Lung (tissue), 12 donors: ENCODE results near the gene DLGAP4. TPM values are rescaled to one million over a fixed set of nuclear protein-coding genes. Genes with fewer than 3 reads are reported as not detected.

Source experiments
- ATAC-seq: fragments of 200-7000 bp; cut with Tn5 transposase; one replicate; pipeline ENCODE4 v1.9.1; 2020; ENCODE audit warnings: moderate number of reproducible peaks; ENCODE audit not compliant: insufficient read depth, low FRiP score
- DNase-seq, 3 donors: peaks; one replicate each; pipeline ENCODE4 v3.0.0-alpha.2; 2013 to 2017
- H3K27ac ChIP-seq, 2 donors: one replicate each; pipeline ENCODE4 v1.5.1; 2013; ENCODE audit warnings: mild to moderate bottlenecking in 2 of 2, moderate library complexity in 2 of 2, control low read depth in 1 of 2, inconsistent platforms in 1 of 2, low read depth in 1 of 2, low read length in 1 of 2
- H3K27me3 ChIP-seq, 3 donors: one replicate each; pipeline ENCODE4 v1.5.1; 2013; ENCODE audit warnings: low read length in 2 of 3; ENCODE audit not compliant: control insufficient read depth in 3 of 3, insufficient read depth in 3 of 3
- H3K36me3 ChIP-seq, 4 donors: one replicate each; pipeline ENCODE4 v1.5.1; 2013; ENCODE audit warnings: low read length in 4 of 4, mild to moderate bottlenecking in 1 of 4, moderate library complexity in 1 of 4; ENCODE audit not compliant: control insufficient read depth in 4 of 4, insufficient read depth in 4 of 4
- H3K4me1 ChIP-seq, 5 donors: one replicate each; pipeline ENCODE4 v1.5.1; 2013; ENCODE audit warnings: low read length in 5 of 5, mild to moderate bottlenecking in 2 of 5, moderate library complexity in 1 of 5; ENCODE audit not compliant: control insufficient read depth in 5 of 5, insufficient read depth in 5 of 5
- H3K4me3 ChIP-seq: one replicate; pipeline ENCODE4 v1.5.1; 2013; ENCODE audit warnings: mild to moderate bottlenecking, control low read depth, moderate library complexity
- H3K9ac ChIP-seq, 2 donors: one replicate each; pipeline ENCODE4 v1.5.1; 2013; ENCODE audit warnings: low read length in 2 of 2, control low read depth in 1 of 2; ENCODE audit not compliant: insufficient read depth in 1 of 2
- H3K9me3 ChIP-seq, 4 donors: one replicate each; pipeline ENCODE4 v1.5.1; 2013; ENCODE audit warnings: low read length in 3 of 4, mild to moderate bottlenecking in 1 of 4, moderate library complexity in 1 of 4; ENCODE audit not compliant: control insufficient read depth in 4 of 4, insufficient read depth in 3 of 4
- CTCF ChIP-seq: IDR thresholded peaks from 2 replicates; pipeline ENCODE4 v1.5.1; 2012; ENCODE audit warnings: mild to moderate bottlenecking; ENCODE audit errors: control extremely low read depth, extremely low read depth
- WGBS, 2 donors: extraction: QIAGEN DNeasy Blood & Tissue Kit; methylation state at CpG; one replicate each; pipeline ENCODE4 v1.1.7; 2013; 5-methylcytosine and 5-hydroxymethylcytosine counted together
- polyA plus RNA-seq, 2 donors: library from polyadenylated mRNA; stranded (reverse); fragments of 200-250 nt; gene quantifications; one replicate each; pipeline ENCODE4 v1.2.1, GENCODE V29; 2013
- total RNA-seq, 2 donors: library from RNA; depleted of rRNA in 1 of 2; stranded (reverse); fragments of >200 nt in 1 of 2; gene quantifications; one replicate each; pipeline ENCODE4 v1.2.1, GENCODE V29; 2014 to 2021
- donor health status: control.
- donor health status: control.
- donor health status: Bipolar disorder and iron deficiency.
- donor health status: healthy.
- donor health status: DM: yes; HTN: yes; CAD: no.

The DLGAP4 gene
- total and polyA plus RNA-seq, 4 donors: 34.6 to 67.6 (median 35.8) TPM

- 91 to 93% methylated on average over 6 of the region's 6 CpGs for WGBS, 2 donors
- TF ChIP-seq CTCF: no peak
- H3K27ac ChIP-seq: no peak overlapping the region
- H3K27me3 ChIP-seq: no peaks in the 10 kb centered on the region
- no peaks in the 10 kb centered on the region for H3K4me1 ChIP-seq
- H3K4me3 ChIP-seq: no peak overlapping the region
- DNase-seq (no peak), ATAC-seq (no peak)
- H3K9me3 ChIP-seq: no peaks in the 10 kb centered on the region
- H3K36me3 ChIP-seq: no peaks in the 10 kb centered on the region
- H3K9ac ChIP-seq: no peak overlapping the region
Observed at GRCh38 chr20:36266189-36266588, 40.0 kb upstream of the DLGAP4 start.

GRCh38 chr20:36267605-36268381, 38.3 kb upstream of the DLGAP4 start:
- no peak overlapping the region for H3K4me3 ChIP-seq
- H3K27ac ChIP-seq: no peak overlapping the region
- no peaks in the 10 kb centered on the region for H3K9me3 ChIP-seq
- TF ChIP-seq CTCF: no peak
- ATAC-seq (no peak), DNase-seq (no peak)
- H3K4me1 ChIP-seq: no peaks in the 10 kb centered on the region
- no peak overlapping the region for H3K9ac ChIP-seq
- H3K27me3 ChIP-seq: no peaks in the 10 kb centered on the region
- no peaks in the 10 kb centered on the region for H3K36me3 ChIP-seq
- 80 to 92% methylated on average over 24 of the region's 24 CpGs for WGBS, 2 donors

- Histone ChIP-seq H3K9ac (no peak overlapping the region), H3K27ac (no peak overlapping the region), H3K9me3 (no peaks in the 10 kb centered on the region), H3K36me3 (no peaks in the 10 kb centered on the region), H3K4me1 (no peaks in the 10 kb centered on the region), H3K4me3 (no peak overlapping the region), H3K27me3 (no peaks in the 10 kb centered on the region)
- no peak for TF ChIP-seq CTCF
- DNase-seq: no peak
- no peak for ATAC-seq
- 71 to 84% methylated on average over 8 to 10 of the region's 10 CpGs for WGBS, 2 donors
Observed at GRCh38 chr20:36268440-36269342, 37.4 kb upstream of the DLGAP4 start.
